Stomach (tissue), 4 donors: ENCODE measurements around the gene STON2.

Experiments used
- CTCF ChIP-seq, 7 experiments: fragments of 450-650 bp in 4 of 7; fragments of 200-600 bp in 3 of 7; sonication (generic) in 3 of 7; IDR thresholded peaks; one replicate each; pipeline ENCODE4 v1.5.1; 2016 to 2019; ENCODE audit warnings: antibody characterized with exemption in 7 of 7, control low read depth in 2 of 7, mild to moderate bottlenecking in 1 of 7
- POLR2AphosphoS5 ChIP-seq, 3 donors: sonication (generic); formaldehyde crosslinking; IDR thresholded peaks; one replicate each; pipeline ENCODE4 v1.6.1; 2016; ENCODE audit warnings: antibody characterized with exemption in 3 of 3

DNA sequence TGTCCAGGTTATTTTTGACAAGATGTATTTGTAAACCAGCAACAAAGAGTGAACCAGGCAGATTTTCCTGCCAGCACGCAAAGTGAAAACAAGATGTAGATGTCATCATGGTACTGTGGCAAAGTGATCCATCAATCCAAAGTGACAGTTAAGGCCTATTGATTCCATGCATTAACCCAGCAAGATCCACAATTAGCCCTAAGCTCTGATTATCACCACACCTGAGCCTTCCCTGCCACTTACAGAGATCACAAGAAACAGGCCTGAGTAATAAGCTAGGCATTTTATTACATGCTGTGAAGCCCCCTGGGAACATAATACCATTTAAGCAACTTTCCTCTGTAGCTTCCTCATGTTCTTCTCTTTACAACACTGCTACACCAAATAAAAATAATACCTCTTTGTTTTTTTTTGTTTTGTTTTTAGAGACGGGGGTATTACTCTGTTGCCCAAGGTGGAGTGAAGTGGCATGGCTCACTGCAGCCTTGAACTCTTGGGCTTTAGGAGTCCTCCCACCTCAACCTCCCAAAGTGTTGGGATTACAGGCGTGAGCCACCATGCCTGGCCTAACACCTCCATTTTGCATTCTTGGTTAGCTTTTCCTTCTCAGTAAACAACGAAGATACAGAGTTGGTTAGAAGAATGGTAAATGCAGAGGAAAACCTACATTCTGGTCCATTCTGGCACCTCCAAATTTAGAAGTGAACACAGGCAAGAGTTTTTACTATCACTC is 85.5 kb downstream of the STON2 start:
- TF ChIP-seq CTCF (IDR thresholded peaks at IDR 0.05) (no peak), POLR2AphosphoS5 (IDR thresholded peaks at IDR 0.05) (no peak)
